Gastrocnemius medialis (tissue), 4 donors: Measurements from ENCODE around the gene TMEM132D. TPM values are rescaled to one million over a fixed set of nuclear protein-coding genes. Genes with fewer than 3 reads are reported as not detected.

ENCODE experiments used
- ATAC-seq, 2 donors: fragments of 150-250 bp; one replicate each; pipeline ENCODE4 v1.9.1; 2016
- DNase-seq, 2 donors: peaks; one replicate each; pipeline ENCODE4 v3.0.0-alpha.2; 2019
- H3K27ac ChIP-seq, 4 donors: fragments of 200-600 bp; sonication (generic); 1 replicate in 1 of 4; 2 replicates in 3 of 4; pipeline ENCODE4 v1.5.1; 2016 to 2018; ENCODE audit warnings: mild to moderate bottlenecking in 2 of 4, moderate library complexity in 1 of 4
- H3K27me3 ChIP-seq, 3 donors: fragments of 200-600 bp; sonication (generic) in 2 of 3; 1 replicate in 1 of 3; 2 replicates in 2 of 3; pipeline versions ENCODE4 v1.5.1 to v1.6.0; 2016 to 2019; ENCODE audit warnings: mild to moderate bottlenecking in 1 of 3, moderate library complexity in 1 of 3
- H3K36me3 ChIP-seq, 2 donors: fragments of 200-600 bp; sonication (generic) in 1 of 2; one replicate each; pipeline ENCODE4 v1.5.1; 2017 to 2018
- H3K4me1 ChIP-seq, 2 donors: fragments of 200-600 bp; sonication (generic) in 1 of 2; one replicate each; pipeline ENCODE4 v1.5.1; 2016 to 2017; ENCODE audit warnings: mild to moderate bottlenecking in 2 of 2
- H3K4me3 ChIP-seq, 4 donors: fragments of 200-600 bp; sonication (generic) in 3 of 4; 1 replicate in 1 of 4; 2 replicates in 3 of 4; pipeline ENCODE4 v1.5.1; 2016 to 2019; ENCODE audit warnings: mild to moderate bottlenecking in 2 of 4
- H3K9me3 ChIP-seq, 3 donors: fragments of 200-600 bp; sonication (generic) in 2 of 3; 1 replicate in 1 of 3; 2 replicates in 2 of 3; pipeline ENCODE4 v1.5.1; 2016 to 2019
- CTCF ChIP-seq, 5 experiments: fragments of 450-650 bp in 3 of 5; fragments of 200-600 bp in 2 of 5; sonication (generic) in 2 of 5; IDR thresholded peaks in 4 of 5; conservative IDR thresholded peaks in 1 of 5; 1 replicate in 4 of 5; 2 replicates in 1 of 5; pipeline ENCODE4 v1.5.1; 2016 to 2019; ENCODE audit warnings: antibody characterized with exemption in 5 of 5, mild to moderate bottlenecking in 3 of 5, moderate library complexity in 3 of 5
- POLR2A ChIP-seq, 2 donors: fragments of 450-650 bp; IDR thresholded peaks; one replicate each; pipeline ENCODE4 v1.6.1; 2017; ENCODE audit warnings: antibody characterized with exemption in 2 of 2, mild to moderate bottlenecking in 2 of 2, moderate library complexity in 2 of 2
- in situ Hi-C, 4 donors: fragments of 200-750 bp; cut with MboI; loops; one replicate each; pipeline versions ENCODE4 v1.15.0 to v1.8.0; 2017; ENCODE audit warnings: low sequenced_read_pairs in 4 of 4
- intact Hi-C: fragments of 100-400 bp; cut with DNase I; formaldehyde crosslinking; loops from one replicate; pipeline ENCODE4 v1.15.1; 2023; ENCODE audit warnings: low total_unique reads
- total RNA-seq, 4 donors: library from RNA; depleted of rRNA; stranded (reverse); fragments of >200 nt; gene quantifications; one replicate each; pipeline versions ENCODE4 v1.1.0 to v1.2.3, GENCODE V29; 2016

TMEM132D gene
- total RNA-seq, 4 donors from 2014 or later, result not detected

GRCh38 chr12:129871991-129872972, 31.5 kb downstream of the TMEM132D start:
- Histone ChIP-seq H3K27ac (no peak overlapping the region), H3K4me3 (no peak overlapping the region), H3K27me3 (no peaks in the 10 kb centered on the region), H3K36me3 (no peaks in the 10 kb centered on the region), H3K4me1 (no peaks in the 10 kb centered on the region), H3K9me3 (no peaks in the 10 kb centered on the region)
- ATAC-seq (no peak), DNase-seq (no peak)
- in situ Hi-C loops, result no loop called here
- TF ChIP-seq POLR2A (IDR thresholded peaks at IDR 0.05), result no peak
- TF ChIP-seq CTCF (IDR thresholded peaks at IDR 0.05 in 4 of 5, conservative IDR thresholded peaks at IDR 0.05 in 1 of 5), result no peak
- intact Hi-C loops, result no loop called here

- H3K27me3 ChIP-seq, result no peaks in the 10 kb centered on the region
- DNase-seq (no peak), ATAC-seq (no peak)
- in situ Hi-C loops (no loop called here), intact Hi-C loops (no loop called here)
- H3K36me3 ChIP-seq, result no peaks in the 10 kb centered on the region
- no peak for TF ChIP-seq POLR2A (IDR thresholded peaks at IDR 0.05)
- TF ChIP-seq CTCF (IDR thresholded peaks at IDR 0.05 in 4 of 5, conservative IDR thresholded peaks at IDR 0.05 in 1 of 5), result no peak
- H3K4me3 ChIP-seq, result no peak overlapping the region
- H3K4me1 ChIP-seq, result no peaks in the 10 kb centered on the region
- no peaks in the 10 kb centered on the region for H3K9me3 ChIP-seq
- H3K27ac ChIP-seq, result no peak overlapping the region
Observed at GRCh38 chr12:129870796-129871195, 33.0 kb downstream of the TMEM132D start.

GRCh38 chr12:129870136-129870535, 33.7 kb downstream of the TMEM132D start:
- ATAC-seq, result no peak
- Histone ChIP-seq H3K4me3 (no peak overlapping the region), H3K27ac (no peak overlapping the region), H3K36me3 (no peaks in the 10 kb centered on the region), H3K9me3 (no peaks in the 10 kb centered on the region), H3K27me3 (no peaks in the 10 kb centered on the region), H3K4me1 (no peaks in the 10 kb centered on the region)
- in situ Hi-C loops, result no loop called here
- TF ChIP-seq POLR2A (IDR thresholded peaks at IDR 0.05), result no peak
- no peak for TF ChIP-seq CTCF (IDR thresholded peaks at IDR 0.05 in 4 of 5, conservative IDR thresholded peaks at IDR 0.05 in 1 of 5)
- intact Hi-C loops, result no loop called here
- no peak for DNase-seq

- in situ Hi-C loops, result no loop called here
- H3K4me3 ChIP-seq, result no peak overlapping the region
- H3K4me1 ChIP-seq, result no peaks in the 10 kb centered on the region
- no peaks in the 10 kb centered on the region for H3K36me3 ChIP-seq
- intact Hi-C loops, result no loop called here
- no peak overlapping the region for H3K27ac ChIP-seq
- H3K27me3 ChIP-seq, result no peaks in the 10 kb centered on the region
- DNase-seq (no peak), ATAC-seq (no peak)
- no peak for TF ChIP-seq CTCF (IDR thresholded peaks at IDR 0.05 in 4 of 5, conservative IDR thresholded peaks at IDR 0.05 in 1 of 5)
- no peak for TF ChIP-seq POLR2A (IDR thresholded peaks at IDR 0.05)
- H3K9me3 ChIP-seq, result no peaks in the 10 kb centered on the region
Observed at GRCh38 chr12:129868575-129868974, 35.2 kb downstream of the TMEM132D start.
